Thyroid gland (tissue), 4 donors: ENCODE results near the gene APC2. TPM values are rescaled to one million over a fixed set of nuclear protein-coding genes. Genes with fewer than 3 reads are reported as not detected.

Experiments used
- DNase-seq, 2 donors: peaks; one replicate each; pipeline ENCODE4 v3.0.0-alpha.2; 2019
- H3K27ac ChIP-seq, 3 donors: fragments of 200-600 bp; sonication (generic); 1 replicate in 2 of 3; 2 replicates in 1 of 3; pipeline ENCODE4 v1.5.1; 2016 to 2019; ENCODE audit warnings: mild to moderate bottlenecking in 1 of 3, moderate library complexity in 1 of 3
- H3K27me3 ChIP-seq: fragments of 200-600 bp; sonication (generic); one replicate; pipeline ENCODE4 v1.5.1; 2019
- H3K36me3 ChIP-seq, 2 donors: fragments of 200-600 bp; sonication (generic); one replicate each; pipeline ENCODE4 v1.5.1; 2016 to 2019
- H3K4me1 ChIP-seq, 2 donors: fragments of 200-600 bp; sonication (generic); one replicate each; pipeline ENCODE4 v1.5.1; 2017 to 2019
- H3K4me3 ChIP-seq, 3 donors: fragments of 200-600 bp; sonication (generic); replicated peaks in 1 of 3; 1 replicate in 2 of 3; 2 replicates in 1 of 3; pipeline ENCODE4 v1.5.1; 2016; ENCODE audit warnings: mild to moderate bottlenecking in 1 of 3
- H3K9me3 ChIP-seq: fragments of 200-600 bp; sonication (generic); one replicate; pipeline ENCODE4 v1.5.1; 2017
- POLR2A ChIP-seq, 2 donors: fragments of 450-650 bp; IDR thresholded peaks; one replicate each; pipeline ENCODE4 v1.6.1; 2017; ENCODE audit warnings: antibody characterized with exemption in 2 of 2, mild to moderate bottlenecking in 2 of 2, moderate library complexity in 1 of 2
- WGBS, 2 donors: methylation state at CpG; one replicate each; pipeline ENCODE4 v1.1.5; 2017; 5-methylcytosine and 5-hydroxymethylcytosine counted together
- intact Hi-C: fragments of 100-400 bp; cut with DNase I; formaldehyde crosslinking; loops from one replicate; pipeline ENCODE4 v1.15.1; 2023
- total RNA-seq, 4 donors: library from RNA; depleted of rRNA; stranded (reverse); fragments of >200 nt; gene quantifications; one replicate each; pipeline ENCODE4 v1.2.3, GENCODE V29; 2016
- TF ChIP-seq, protein P1 (sequence below), 6 experiments: fragments of 200-600 bp in 3 of 6; fragments of 450-650 bp in 3 of 6; sonication (generic) in 3 of 6; IDR thresholded peaks; one replicate each; pipeline ENCODE4 v1.5.1; 2016 to 2019; ENCODE audit warnings: antibody characterized with exemption in 6 of 6, mild to moderate bottlenecking in 2 of 6, inconsistent platforms in 1 of 6, moderate library complexity in 1 of 6

APC2 gene
- total RNA-seq, 4 donors from 2014 or later = under 0.01 to 0.20 (median 0.08) TPM; not detected in 1

DNA sequence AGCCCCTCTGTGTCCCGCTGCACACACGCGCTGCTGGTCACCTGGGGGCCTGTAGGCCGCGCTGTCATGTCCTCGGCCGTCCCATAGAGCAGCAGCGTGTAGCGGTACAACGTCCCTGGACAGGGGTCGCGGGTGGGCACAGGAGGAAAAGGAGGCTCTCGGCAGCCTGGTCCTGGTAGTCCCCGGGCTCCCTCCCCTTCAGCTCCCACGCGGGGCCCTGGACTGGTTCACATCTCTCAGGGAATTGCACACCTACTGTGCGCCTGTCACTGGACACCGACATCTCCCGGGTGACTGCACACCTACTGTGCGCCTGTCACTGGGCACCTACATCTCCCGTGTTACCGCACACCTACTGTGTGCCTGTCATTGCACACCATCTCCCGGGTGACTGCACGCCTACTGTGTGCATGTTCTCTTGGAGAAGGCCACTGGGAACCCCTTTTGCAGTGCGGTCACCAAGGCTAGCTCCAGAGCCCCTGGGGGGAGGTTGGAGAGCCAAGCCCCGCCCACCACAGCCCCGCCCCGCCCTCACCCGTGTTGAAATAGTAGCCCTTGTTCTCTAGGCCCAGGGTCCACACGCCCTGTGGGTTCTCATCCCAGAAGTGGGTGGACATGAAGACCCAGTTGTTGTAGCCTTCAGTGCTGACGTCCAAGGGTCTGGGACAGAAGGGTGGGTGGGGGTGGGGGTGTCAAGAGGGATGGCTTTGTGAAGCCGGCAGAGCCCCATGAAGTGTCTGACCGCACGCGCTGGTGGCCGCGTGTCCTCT, 32.6 kb downstream of the APC2 start:
- TF ChIP-seq POLR2A (IDR thresholded peaks at IDR 0.05) = no peak
- TF ChIP-seq, protein P1, sequence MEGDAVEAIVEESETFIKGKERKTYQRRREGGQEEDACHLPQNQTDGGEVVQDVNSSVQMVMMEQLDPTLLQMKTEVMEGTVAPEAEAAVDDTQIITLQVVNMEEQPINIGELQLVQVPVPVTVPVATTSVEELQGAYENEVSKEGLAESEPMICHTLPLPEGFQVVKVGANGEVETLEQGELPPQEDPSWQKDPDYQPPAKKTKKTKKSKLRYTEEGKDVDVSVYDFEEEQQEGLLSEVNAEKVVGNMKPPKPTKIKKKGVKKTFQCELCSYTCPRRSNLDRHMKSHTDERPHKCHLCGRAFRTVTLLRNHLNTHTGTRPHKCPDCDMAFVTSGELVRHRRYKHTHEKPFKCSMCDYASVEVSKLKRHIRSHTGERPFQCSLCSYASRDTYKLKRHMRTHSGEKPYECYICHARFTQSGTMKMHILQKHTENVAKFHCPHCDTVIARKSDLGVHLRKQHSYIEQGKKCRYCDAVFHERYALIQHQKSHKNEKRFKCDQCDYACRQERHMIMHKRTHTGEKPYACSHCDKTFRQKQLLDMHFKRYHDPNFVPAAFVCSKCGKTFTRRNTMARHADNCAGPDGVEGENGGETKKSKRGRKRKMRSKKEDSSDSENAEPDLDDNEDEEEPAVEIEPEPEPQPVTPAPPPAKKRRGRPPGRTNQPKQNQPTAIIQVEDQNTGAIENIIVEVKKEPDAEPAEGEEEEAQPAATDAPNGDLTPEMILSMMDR (IDR thresholded peaks at IDR 0.05) = no peak
- H3K4me1 ChIP-seq = peaks cover 7 to 9% of the 10 kb centered on the region in 2 donors
- no peaks in the 10 kb centered on the region for H3K36me3 ChIP-seq
- 78 to 84% methylated on average over 21 to 22 of the region's 37 CpGs for WGBS, 2 donors
- H3K9me3 ChIP-seq = no peaks in the 10 kb centered on the region
- intact Hi-C loops = no loop called here
- no peak overlapping the region for H3K4me3 ChIP-seq
- H3K27me3 ChIP-seq = no peaks in the 10 kb centered on the region
- no peak for DNase-seq
- no peak overlapping the region for H3K27ac ChIP-seq

DNA sequence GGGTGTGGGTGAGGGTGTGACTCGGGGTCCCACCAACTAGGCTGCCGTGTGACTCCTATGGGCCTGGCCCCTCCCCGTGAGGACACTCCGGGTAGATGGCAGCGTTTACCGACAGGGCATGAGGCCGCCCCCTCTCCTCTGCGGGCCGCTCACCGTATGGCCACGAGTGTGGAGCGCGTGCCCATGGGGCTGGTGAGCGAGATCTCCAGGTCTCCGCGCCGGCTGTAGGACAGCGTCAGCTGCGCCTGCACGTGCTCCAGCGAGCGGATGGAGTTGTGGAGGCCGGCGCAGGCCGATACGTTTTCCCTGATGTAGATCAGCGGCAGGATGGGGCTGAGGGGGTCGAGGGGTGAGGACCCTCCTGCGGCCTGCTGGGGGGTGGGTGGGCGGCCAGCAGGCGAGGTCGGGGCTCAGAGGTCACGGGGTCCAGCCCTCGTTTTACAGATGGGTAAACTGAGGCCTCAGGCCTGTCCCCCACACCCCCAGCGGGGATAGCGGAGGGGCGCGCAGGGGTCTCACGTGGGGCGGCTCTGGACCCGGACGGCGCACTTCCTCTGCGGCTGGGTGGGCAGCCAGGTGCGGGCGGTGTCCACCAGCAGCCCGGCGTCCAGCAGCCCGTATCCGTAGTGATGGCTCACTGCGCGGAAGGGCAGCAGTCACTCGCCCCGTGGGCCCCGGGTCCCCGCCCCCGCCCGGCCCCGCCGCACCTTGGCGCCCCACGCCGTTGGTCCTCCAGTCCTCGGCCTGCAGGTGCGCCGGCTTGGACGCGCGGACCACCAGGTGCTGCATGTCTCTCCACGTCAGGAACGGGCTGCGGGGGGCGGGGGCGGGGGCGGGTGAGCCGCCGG, 33.4 kb downstream of the APC2 start:
- H3K9me3 ChIP-seq = no peaks in the 10 kb centered on the region
- no peak overlapping the region for H3K27ac ChIP-seq
- H3K36me3 ChIP-seq = no peaks in the 10 kb centered on the region
- intact Hi-C loops = no loop called here
- H3K27me3 ChIP-seq = no peaks in the 10 kb centered on the region
- TF ChIP-seq, protein P1 (IDR thresholded peaks at IDR 0.05) = no peak
- TF ChIP-seq POLR2A (IDR thresholded peaks at IDR 0.05) = no peak
- H3K4me3 ChIP-seq = no peak overlapping the region
- DNase-seq = no peak
- H3K4me1 ChIP-seq = peaks cover under 1 to 3% of the 10 kb centered on the region in 2 donors
- 91 to 94% methylated on average over 44 to 50 of the region's 77 CpGs for WGBS, 2 donors

DNA sequence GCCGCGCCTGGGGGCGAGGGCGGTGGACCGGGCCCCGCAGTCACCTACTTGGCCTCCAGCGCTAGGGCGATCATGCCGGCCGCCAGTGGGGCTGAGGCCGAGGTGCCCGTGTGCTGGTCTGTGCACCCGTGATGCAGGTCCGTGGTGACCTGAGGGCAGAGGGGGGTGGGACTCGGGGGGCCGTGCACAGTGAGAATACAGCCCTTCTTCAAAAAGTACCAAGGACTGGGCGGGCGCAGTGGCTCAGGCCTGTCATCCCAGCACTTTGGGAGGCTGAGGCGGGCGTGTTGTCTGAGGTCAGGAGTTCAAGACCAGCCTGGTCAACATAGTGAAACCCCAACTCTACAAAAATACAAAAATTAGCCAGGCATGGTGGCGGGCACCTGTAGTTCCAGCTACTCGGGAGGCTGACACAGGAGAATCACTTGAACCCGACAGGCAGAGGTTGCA, 34.1 kb downstream of the APC2 start:
- Histone ChIP-seq H3K9me3 (no peaks in the 10 kb centered on the region), H3K4me3 (no peak overlapping the region), H3K27me3 (no peaks in the 10 kb centered on the region), H3K4me1 (peaks cover 0 to 3% of the 10 kb centered on the region in 2 donors), H3K36me3 (no peaks in the 10 kb centered on the region), H3K27ac (no peak overlapping the region)
- DNase-seq = no peak
- TF ChIP-seq, protein P1 (IDR thresholded peaks at IDR 0.05) = no peak
- TF ChIP-seq POLR2A (IDR thresholded peaks at IDR 0.05) = no peak
- intact Hi-C loops = no loop called here
- 94 to 95% methylated on average over 9 of the region's 23 CpGs for WGBS, 2 donors

DNA sequence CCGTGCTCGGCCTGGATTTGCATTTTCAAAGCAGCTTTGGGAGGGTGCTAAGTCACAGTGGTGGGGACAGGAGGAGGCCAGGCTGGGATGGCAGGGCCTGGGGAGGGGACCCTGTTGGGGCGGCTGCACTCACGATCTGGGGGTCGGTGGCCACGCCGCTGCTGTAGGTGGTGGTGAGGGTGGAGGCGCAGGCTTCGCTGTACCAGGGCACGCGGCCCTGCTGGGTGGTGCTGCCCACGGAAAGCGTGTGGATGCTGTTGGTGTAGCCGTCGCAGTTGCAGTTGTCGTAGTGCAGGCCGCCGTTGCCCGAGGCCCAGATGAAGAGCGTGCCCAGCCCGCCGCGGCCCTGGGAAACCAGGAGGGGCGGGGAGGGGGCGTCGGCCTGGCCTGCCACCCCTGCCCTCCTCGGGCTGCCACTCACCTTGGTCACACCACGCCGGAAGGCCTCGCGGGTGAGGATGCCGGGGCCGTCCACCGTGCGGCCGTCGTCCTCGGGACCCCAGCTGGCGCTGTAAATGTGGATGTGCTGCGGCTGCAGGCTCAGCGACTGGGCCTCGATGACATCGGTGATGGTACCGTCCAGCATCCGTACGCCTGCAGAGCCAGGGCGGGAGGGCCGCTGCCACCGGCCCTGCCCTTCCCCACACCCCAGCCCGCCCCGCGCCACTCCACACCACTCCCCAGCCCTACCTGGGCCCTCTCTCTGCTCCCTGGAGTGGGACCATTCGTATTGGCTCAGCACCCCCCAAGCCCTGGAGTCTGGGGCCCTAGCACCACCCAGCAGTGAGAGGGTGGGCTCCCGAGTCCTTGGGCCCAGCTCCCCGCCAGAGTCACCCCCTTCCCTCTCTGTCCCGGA, 37.0 kb downstream of the APC2 start:
- intact Hi-C loops = no loop called here
- Histone ChIP-seq H3K27me3 (no peaks in the 10 kb centered on the region), H3K27ac (no peak overlapping the region), H3K36me3 (no peaks in the 10 kb centered on the region), H3K4me3 (no peak overlapping the region), H3K4me1 (peaks cover 12 to 14% of the 10 kb centered on the region in 2 donors), H3K9me3 (no peaks in the 10 kb centered on the region)
- no peak for TF ChIP-seq POLR2A (IDR thresholded peaks at IDR 0.05)
- TF ChIP-seq, protein P1 (IDR thresholded peaks at IDR 0.05) = no peak
- DNase-seq = no peak
- 91 to 98% methylated on average over 28 to 38 of the region's 56 CpGs for WGBS, 2 donors
